Activated naive CD8-positive, alpha-beta T cell treated with anti-CD3 and anti-CD28 coated beads, Interleukin-2, amount 10 ng/mL, durations not matched to agents 7 days and 5 days (primary cell): ENCODE measurements around the gene CASP9. TPM values are rescaled to one million over a fixed set of nuclear protein-coding genes. Genes with fewer than 3 reads are reported as not detected.

Experiments
- ATAC-seq: fragments of 150-1000 bp; cut with Tn5 transposase; one replicate; pipeline ENCODE4 v1.10.0; 2021; ENCODE audit warnings: low read depth, moderate library complexity
- POLR2A ChIA-PET: fragments of 350-600 bp; sonication (Branson Sonifier 250); formaldehyde crosslinking; loops from one replicate; lab custom pipeline; 2021; ENCODE audit warnings: antibody characterized with exemption; lab: Charles Lee
- DNase-seq: peaks from one replicate; pipeline ENCODE4 v3.0.0; 2021
- H3K27ac Mint-ChIP-seq: one replicate; pipeline ENCODE4 v1.8.0; 2022; ENCODE audit warnings: mild to moderate bottlenecking, mixed read lengths
- H3K27me3 Mint-ChIP-seq: one replicate; pipeline ENCODE4 v1.8.0; 2022; ENCODE audit warnings: mild to moderate bottlenecking, moderate library complexity, mixed read lengths
- H3K36me3 Mint-ChIP-seq: one replicate; pipeline ENCODE4 v1.8.0; 2021; ENCODE audit warnings: mild to moderate bottlenecking, mixed read lengths
- H3K4me1 Mint-ChIP-seq: one replicate; pipeline ENCODE4 v1.8.0; 2021; ENCODE audit warnings: mixed read lengths
- H3K4me3 Mint-ChIP-seq: one replicate; pipeline ENCODE4 v1.8.0; 2022; ENCODE audit warnings: mild to moderate bottlenecking, moderate library complexity, mixed read lengths
- H3K9me3 Mint-ChIP-seq: one replicate; pipeline ENCODE4 v1.8.0; 2021; ENCODE audit warnings: mixed read lengths
- total RNA-seq, 2 experiments: library from RNA; stranded (reverse); gene quantifications; one replicate each; pipeline ENCODE4 v1.2.3, GENCODE V29; 2021

CASP9 gene
- total RNA-seq, 2 experiments from 2014 or later: 9.6 to 13.7 TPM

DNA sequence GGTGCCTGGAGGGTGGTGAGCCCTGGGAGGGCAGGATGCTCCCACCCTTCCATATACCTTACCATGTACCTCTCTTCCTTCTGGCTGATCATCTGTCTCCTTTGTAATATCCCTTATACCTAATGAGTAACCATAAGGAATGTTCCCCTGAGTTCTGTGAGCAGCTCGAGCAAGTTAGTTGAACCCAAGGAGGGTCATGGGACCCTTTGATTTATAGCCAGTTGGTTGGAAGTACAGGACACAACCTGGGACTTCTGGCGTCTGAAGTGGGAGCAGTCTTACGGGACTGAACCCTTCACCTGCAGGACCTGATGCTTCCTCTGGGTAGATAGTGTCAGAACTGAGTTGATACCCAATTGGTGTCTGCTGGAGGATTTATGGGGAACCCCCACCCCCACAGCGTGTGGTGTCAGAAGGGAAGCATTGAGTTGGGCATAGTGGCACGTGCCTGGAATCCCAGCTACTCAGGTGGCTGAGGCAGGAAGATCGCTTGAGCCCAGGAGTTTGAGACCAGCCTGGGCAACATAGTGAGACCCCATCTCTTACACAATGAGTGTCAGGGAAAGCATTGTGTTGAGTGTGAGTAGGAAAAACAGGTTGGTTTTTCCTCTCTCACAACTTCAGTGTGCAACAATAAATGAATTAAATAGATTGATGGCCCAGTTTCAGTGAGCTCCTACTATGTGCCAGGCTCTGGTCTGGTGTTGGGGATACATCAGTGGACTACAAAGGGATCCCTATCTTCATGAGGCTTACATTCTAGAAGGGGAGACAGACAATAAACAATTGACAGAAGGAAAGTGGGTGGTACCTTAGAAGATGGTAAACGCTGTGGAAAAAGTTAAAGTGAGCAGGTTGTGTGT lies 18.6 kb upstream of the CASP9 start:
- POLR2A ChIA-PET: interaction anchor here (0.6 kb wide), 1 partner anchor 299 kb away, joined by 3 read pairs; no protein-coding TSS in a partner anchor
- H3K36me3 Mint-ChIP-seq: peaks cover 6% of the 10 kb centered on the region
- DNase-seq (no peak), ATAC-seq (no peak)
- no peak overlapping the region for H3K27ac Mint-ChIP-seq
- H3K9me3 Mint-ChIP-seq: no peaks in the 10 kb centered on the region
- no peak overlapping the region for H3K4me3 Mint-ChIP-seq
- no peaks in the 10 kb centered on the region for H3K4me1 Mint-ChIP-seq
- no peaks in the 10 kb centered on the region for H3K27me3 Mint-ChIP-seq

DNA sequence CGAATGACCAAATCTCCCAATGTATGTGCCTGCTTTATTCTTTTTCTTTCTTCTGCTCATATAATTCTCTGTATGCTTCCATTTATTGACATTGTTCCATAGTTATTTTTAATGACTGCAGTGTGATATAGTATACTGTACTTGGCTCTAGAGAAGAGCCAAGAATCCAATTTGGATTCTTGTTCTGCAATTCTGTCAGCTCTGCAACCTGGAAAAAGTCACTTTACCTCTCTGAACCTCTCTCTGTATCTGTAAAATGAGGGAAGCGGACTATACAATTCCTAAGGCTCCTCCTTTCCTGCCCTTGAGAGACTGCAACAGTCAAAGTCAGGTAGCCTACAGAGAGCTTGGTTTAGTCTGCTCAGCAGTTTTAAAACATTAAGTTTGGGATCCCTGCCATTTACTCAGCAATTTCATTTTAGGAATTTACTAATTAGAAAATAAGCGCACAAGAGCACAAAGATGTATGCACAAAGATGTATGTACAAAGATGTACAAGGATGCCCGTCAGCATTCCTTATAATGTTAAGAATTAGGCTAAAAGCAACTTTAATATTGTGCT lies 17.3 kb upstream of the CASP9 start:
- no peak for ATAC-seq
- no peak for DNase-seq
- H3K9me3 Mint-ChIP-seq: no peaks in the 10 kb centered on the region
- no peaks in the 10 kb centered on the region for H3K27me3 Mint-ChIP-seq
- H3K4me3 Mint-ChIP-seq: no peak overlapping the region
- H3K4me1 Mint-ChIP-seq: no peaks in the 10 kb centered on the region
- peaks cover 8% of the 10 kb centered on the region for H3K36me3 Mint-ChIP-seq
- no peak overlapping the region for H3K27ac Mint-ChIP-seq
- POLR2A ChIA-PET: interaction anchor here (0.6 kb wide), 1 partner anchor 164 kb away, joined by 6 read pairs; no protein-coding TSS in a partner anchor

DNA sequence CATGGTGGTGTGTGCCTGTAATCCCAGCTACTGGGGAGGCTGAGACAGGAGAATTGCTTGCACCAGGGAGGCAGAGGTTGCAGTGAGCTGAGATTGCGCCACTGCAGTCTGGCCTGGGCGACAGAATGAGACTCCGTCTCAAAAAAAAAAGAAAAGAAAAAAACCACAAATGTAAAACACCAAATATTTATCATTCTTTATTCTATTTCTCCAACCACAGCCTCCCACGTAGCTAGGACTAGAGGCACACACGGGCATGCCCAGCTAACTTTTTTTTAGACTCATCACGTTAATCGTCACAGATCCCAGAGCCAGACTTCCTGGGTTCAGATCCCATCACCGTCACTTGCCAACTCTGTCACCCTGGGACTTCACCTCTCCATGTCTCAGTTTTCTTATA lies 16.2 kb upstream of the CASP9 start:
- Mint-ChIP-seq H3K27me3 (no peaks in the 10 kb centered on the region), H3K27ac (no peak overlapping the region), H3K9me3 (no peaks in the 10 kb centered on the region), H3K4me1 (no peaks in the 10 kb centered on the region), H3K4me3 (no peak overlapping the region), H3K36me3 (peaks cover 7% of the 10 kb centered on the region)
- ATAC-seq: no peak
- no peak for DNase-seq
- POLR2A ChIA-PET: no interaction called here

- DNase-seq (no peak), ATAC-seq (no peak)
- Mint-ChIP-seq H3K4me1 (no peaks in the 10 kb centered on the region), H3K9me3 (no peaks in the 10 kb centered on the region), H3K36me3 (peaks cover 7% of the 10 kb centered on the region), H3K4me3 (no peak overlapping the region), H3K27me3 (no peaks in the 10 kb centered on the region), H3K27ac (no peak overlapping the region)
- POLR2A ChIA-PET: no interaction called here
Measured at GRCh38 chr1:15538771-15539170, 14.8 kb upstream of the CASP9 start.

- Mint-ChIP-seq H3K4me3 (no peak overlapping the region), H3K27me3 (no peaks in the 10 kb centered on the region), H3K36me3 (peaks cover 8% of the 10 kb centered on the region), H3K9me3 (no peaks in the 10 kb centered on the region), H3K4me1 (peaks cover 17% of the 10 kb centered on the region), H3K27ac (no peak overlapping the region)
- POLR2A ChIA-PET: no interaction called here
- ATAC-seq: no peak
- no peak for DNase-seq
Measured at GRCh38 chr1:15531682-15532081, 7.7 kb upstream of the CASP9 start.

GRCh38 chr1:15531003-15531402 lies 7.0 kb upstream of the CASP9 start:
- H3K36me3 Mint-ChIP-seq: peaks cover 4% of the 10 kb centered on the region
- no peaks in the 10 kb centered on the region for H3K9me3 Mint-ChIP-seq
- H3K4me1 Mint-ChIP-seq: peaks cover 21% of the 10 kb centered on the region
- DNase-seq (no peak), ATAC-seq (no peak)
- no peak overlapping the region for H3K4me3 Mint-ChIP-seq
- no peaks in the 10 kb centered on the region for H3K27me3 Mint-ChIP-seq
- no peak overlapping the region for H3K27ac Mint-ChIP-seq
- POLR2A ChIA-PET: no interaction called here

- POLR2A ChIA-PET: interaction anchor here (0.6 to 3.2 kb wide), 7 partner anchors 13 to 307 kb away, joined by 3 to 13 read pairs (median 3); partner anchors contain the start of gene DDI2
- ATAC-seq (peak; percentile 65), DNase-seq (peak; percentile 93)
- no peaks in the 10 kb centered on the region for H3K27me3 Mint-ChIP-seq
- H3K36me3 Mint-ChIP-seq: peaks cover 1% of the 10 kb centered on the region
- peak within 1 kb of the TSS; percentile 93 for H3K4me3 Mint-ChIP-seq
- peaks cover 38% of the 10 kb centered on the region for H3K4me1 Mint-ChIP-seq
- H3K9me3 Mint-ChIP-seq: no peaks in the 10 kb centered on the region
- H3K27ac Mint-ChIP-seq: peak within 1 kb of the TSS; percentile 100
Measured at GRCh38 chr1:15526490-15527339, 2.7 kb upstream of the CASP9 start, which contains the start of gene DNAJC16. DNAJC16 (plus strand) TSS chr1:15526848; CDS start chr1:15529106, 2,258 bp downstream.

DNA sequence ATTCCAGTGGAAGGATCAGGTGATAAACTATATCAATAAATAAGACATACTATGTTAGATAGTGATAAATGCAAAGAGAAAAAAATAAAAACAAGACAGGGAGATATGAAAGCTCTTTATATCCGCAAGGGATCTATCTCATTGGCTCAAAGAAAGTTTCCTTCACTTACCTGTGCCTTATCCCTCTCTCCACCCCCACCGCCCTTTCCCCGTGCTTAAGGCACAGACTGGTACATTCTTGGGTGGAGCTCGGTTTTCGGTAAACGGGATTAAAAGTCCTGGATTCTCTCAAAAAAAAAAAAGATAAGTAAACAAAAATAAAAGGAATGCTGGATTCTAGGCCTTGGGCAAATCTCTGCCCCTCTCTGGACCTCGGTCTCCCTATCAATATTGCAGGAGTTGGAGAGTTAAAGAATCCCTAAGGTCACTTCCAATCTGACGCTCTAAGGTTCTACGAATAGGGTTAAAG lies 2.0 kb upstream of the CASP9 start:
- Mint-ChIP-seq H3K27me3 (no peaks in the 10 kb centered on the region), H3K27ac (peak overlapping the region; percentile 100), H3K9me3 (no peaks in the 10 kb centered on the region), H3K4me1 (peaks cover 39% of the 10 kb centered on the region), H3K36me3 (no peaks in the 10 kb centered on the region), H3K4me3 (peak overlapping the region; percentile 93)
- DNase-seq (no peak), ATAC-seq (no peak)
- POLR2A ChIA-PET: interaction anchor here (0.9 to 3.2 kb wide), 3 partner anchors 13 to 58 kb away, joined by 3 to 13 read pairs (median 3); no protein-coding TSS in a partner anchor

GRCh38 chr1:15525050-15526020 lies 1.3 kb upstream of the CASP9 start:
- H3K9me3 Mint-ChIP-seq: no peaks in the 10 kb centered on the region
- POLR2A ChIA-PET: interaction anchor here (1.3 to 3.2 kb wide), 2 partner anchors 54 to 59 kb away, joined by 3 to 13 read pairs; no protein-coding TSS in a partner anchor
- peak overlapping the region; percentile 100 for H3K27ac Mint-ChIP-seq
- no peaks in the 10 kb centered on the region for H3K36me3 Mint-ChIP-seq
- no peaks in the 10 kb centered on the region for H3K27me3 Mint-ChIP-seq
- H3K4me3 Mint-ChIP-seq: peak overlapping the region; percentile 93
- ATAC-seq (peak; percentile 51), DNase-seq (no peak)
- peaks cover 37% of the 10 kb centered on the region for H3K4me1 Mint-ChIP-seq

- Mint-ChIP-seq H3K9me3 (no peaks in the 10 kb centered on the region), H3K27me3 (no peaks in the 10 kb centered on the region), H3K36me3 (no peaks in the 10 kb centered on the region), H3K4me1 (peaks cover 37% of the 10 kb centered on the region), H3K4me3 (peak overlapping the region; percentile 93), H3K27ac (peak overlapping the region; percentile 100)
- DNase-seq (peak; percentile 99), ATAC-seq (peak; percentile 47)
- POLR2A ChIA-PET: interaction anchor here (3.2 kb wide), 1 partner anchor 55 kb away, joined by 13 read pairs; no protein-coding TSS in a partner anchor
Measured at GRCh38 chr1:15524283-15525049, 451 bp upstream of the CASP9 start.

- POLR2A ChIA-PET: no interaction called here
Measured at GRCh38 chr1:15523104-15524020, 653 bp downstream of the CASP9 start.

More at GRCh38 chr1:15523104-15524020, 653 bp downstream of the CASP9 start:
- Mint-ChIP-seq H3K4me3 (peak overlapping the region; percentile 93), H3K4me1 (peaks cover 35% of the 10 kb centered on the region), H3K36me3 (peaks cover 3% of the 10 kb centered on the region), H3K27me3 (no peaks in the 10 kb centered on the region), H3K9me3 (no peaks in the 10 kb centered on the region), H3K27ac (peak overlapping the region; percentile 100)
- no peak for DNase-seq
- ATAC-seq: no peak
